Measurements from ENCODE around the gene SNX19. TPM values are rescaled to one million over a fixed set of nuclear protein-coding genes. Genes with fewer than 3 reads are reported as not detected.

The SNX19 gene
- polyA plus RNA-seq, 2 donors, result 7.6 to 15.8 TPM

DNA sequence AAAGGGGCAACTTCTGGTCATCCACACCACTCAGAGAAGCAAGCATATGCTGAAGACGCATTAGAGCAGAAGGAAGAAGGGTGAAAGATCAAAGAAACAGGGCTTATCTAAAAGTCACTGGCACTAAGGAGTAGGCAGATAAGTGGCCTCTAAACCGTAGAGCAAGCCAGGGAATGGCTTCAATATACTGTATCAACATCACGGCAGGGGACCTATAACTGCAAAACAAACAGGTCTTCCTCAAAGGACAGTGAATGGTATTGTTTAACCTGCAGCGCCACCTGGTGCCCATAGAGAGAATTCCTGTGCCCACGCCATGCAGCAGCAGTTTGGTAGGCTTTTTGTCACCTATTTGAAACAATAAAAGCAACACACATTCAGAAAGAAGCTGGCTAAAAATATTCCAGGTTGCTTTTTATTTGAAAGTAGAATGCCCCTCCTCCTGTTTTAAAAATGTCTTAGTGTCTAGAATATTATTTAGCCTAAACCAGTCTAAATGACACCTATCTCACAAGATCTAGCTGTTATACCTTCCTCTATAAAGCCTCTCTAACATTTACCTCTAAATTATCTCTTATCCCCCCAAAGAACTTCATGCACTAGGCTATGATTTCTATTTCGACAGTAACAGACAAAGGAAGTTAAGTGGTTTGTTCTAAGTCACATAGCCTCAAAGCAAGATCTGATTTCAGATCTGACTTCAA, 21.8 kb downstream of the SNX19 start:
- WGBS, 2 donors, result 22 to 25% methylated on average over 6 of the region's 6 CpGs
- Histone ChIP-seq H3K36me3 (ENCODE audit: control insufficient read depth in 2 of 2, insufficient read depth in 2 of 2, low read length in 1 of 2) (peaks cover 9 to 15% of the 10 kb centered on the region in 2 donors), H3K9me3 (ENCODE audit: control insufficient read depth in 2 of 2, insufficient read depth in 1 of 2, low read depth in 1 of 2, low read length in 1 of 2) (no peaks in the 10 kb centered on the region), H3K27ac (ENCODE audit: low read depth in 2 of 2, low read length in 1 of 2) (no peak overlapping the region), H3K4me1 (ENCODE audit: control insufficient read depth in 2 of 2, insufficient read depth in 2 of 2, low read length in 1 of 2) (peaks cover 0 to 2% of the 10 kb centered on the region in 2 donors), H3K4me3 (ENCODE audit: low read depth in 1 of 2, low read length in 2 of 2) (no peak overlapping the region), H3K27me3 (ENCODE audit: control insufficient read depth in 1 of 2, insufficient read depth in 2 of 2, low read length in 2 of 2) (no peaks in the 10 kb centered on the region)

DNA sequence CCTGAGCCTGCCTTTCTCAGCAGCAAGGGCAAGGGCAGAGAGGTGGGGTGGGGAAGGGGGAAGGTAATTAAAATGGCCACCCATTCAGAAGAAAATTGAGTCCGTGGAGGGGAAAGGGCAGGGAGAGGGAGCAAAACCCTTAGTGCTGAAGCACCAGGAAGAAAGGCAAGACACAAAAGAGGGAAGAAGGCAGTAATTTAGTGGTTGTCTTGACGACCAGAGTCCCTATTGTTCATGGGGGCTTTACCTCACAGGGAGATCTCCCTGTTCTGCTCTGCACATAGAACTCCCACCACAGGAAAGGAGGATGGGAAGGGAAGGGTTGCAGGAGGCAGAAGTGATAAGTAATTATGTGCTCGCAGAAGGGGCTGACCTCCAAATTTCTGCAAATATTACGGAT, 23.4 kb downstream of the SNX19 start:
- no peaks in the 10 kb centered on the region for H3K9me3 ChIP-seq (ENCODE audit: control insufficient read depth in 2 of 2, insufficient read depth in 1 of 2, low read depth in 1 of 2, low read length in 1 of 2)

GRCh38 chr11:130891326-130891725, 25.0 kb downstream of the SNX19 start:
- no peaks in the 10 kb centered on the region for H3K4me1 ChIP-seq (ENCODE audit: control insufficient read depth in 2 of 2, insufficient read depth in 2 of 2, low read length in 1 of 2)
- H3K4me3 ChIP-seq (ENCODE audit: low read depth in 1 of 2, low read length in 2 of 2), result no peak overlapping the region
- no peaks in the 10 kb centered on the region for H3K9me3 ChIP-seq (ENCODE audit: control insufficient read depth in 2 of 2, insufficient read depth in 1 of 2, low read depth in 1 of 2, low read length in 1 of 2)
- 15 to 30% methylated on average over 1 of the region's 1 CpG for WGBS, 2 donors
- H3K27me3 ChIP-seq (ENCODE audit: control insufficient read depth in 1 of 2, insufficient read depth in 2 of 2, low read length in 2 of 2), result no peaks in the 10 kb centered on the region
- H3K36me3 ChIP-seq (ENCODE audit: control insufficient read depth in 2 of 2, insufficient read depth in 2 of 2, low read length in 1 of 2), result peaks cover 7 to 9% of the 10 kb centered on the region in 2 donors
- no peak overlapping the region for H3K27ac ChIP-seq (ENCODE audit: low read depth in 2 of 2, low read length in 1 of 2)

More for the DNA sequence above, 23.4 kb downstream of the SNX19 start:
- Histone ChIP-seq H3K27ac (ENCODE audit: low read depth in 2 of 2, low read length in 1 of 2) (no peak overlapping the region), H3K27me3 (ENCODE audit: control insufficient read depth in 1 of 2, insufficient read depth in 2 of 2, low read length in 2 of 2) (no peaks in the 10 kb centered on the region), H3K4me3 (ENCODE audit: low read depth in 1 of 2, low read length in 2 of 2) (no peak overlapping the region), H3K4me1 (ENCODE audit: control insufficient read depth in 2 of 2, insufficient read depth in 2 of 2, low read length in 1 of 2) (no peaks in the 10 kb centered on the region), H3K36me3 (ENCODE audit: control insufficient read depth in 2 of 2, insufficient read depth in 2 of 2, low read length in 1 of 2) (peaks cover 9 to 11% of the 10 kb centered on the region in 2 donors)
- 64 to 70% methylated on average over 4 of the region's 4 CpGs for WGBS, 2 donors

GRCh38 chr11:130890039-130890745, 26.1 kb downstream of the SNX19 start:
- H3K27ac ChIP-seq (ENCODE audit: low read depth in 2 of 2, low read length in 1 of 2), result no peak overlapping the region
- no peaks in the 10 kb centered on the region for H3K4me1 ChIP-seq (ENCODE audit: control insufficient read depth in 2 of 2, insufficient read depth in 2 of 2, low read length in 1 of 2)
- no peaks in the 10 kb centered on the region for H3K9me3 ChIP-seq (ENCODE audit: control insufficient read depth in 2 of 2, insufficient read depth in 1 of 2, low read depth in 1 of 2, low read length in 1 of 2)
- 85 to 89% methylated on average over 2 of the region's 2 CpGs for WGBS, 2 donors
- H3K36me3 ChIP-seq (ENCODE audit: control insufficient read depth in 2 of 2, insufficient read depth in 2 of 2, low read length in 1 of 2), result peaks cover 4 to 7% of the 10 kb centered on the region in 2 donors
- no peaks in the 10 kb centered on the region for H3K27me3 ChIP-seq (ENCODE audit: control insufficient read depth in 1 of 2, insufficient read depth in 2 of 2, low read length in 2 of 2)
- no peak overlapping the region for H3K4me3 ChIP-seq (ENCODE audit: low read depth in 1 of 2, low read length in 2 of 2)

- Histone ChIP-seq H3K4me3 (ENCODE audit: low read depth in 1 of 2, low read length in 2 of 2) (no peak overlapping the region), H3K9me3 (ENCODE audit: control insufficient read depth in 2 of 2, insufficient read depth in 1 of 2, low read depth in 1 of 2, low read length in 1 of 2) (no peaks in the 10 kb centered on the region), H3K36me3 (ENCODE audit: control insufficient read depth in 2 of 2, insufficient read depth in 2 of 2, low read length in 1 of 2) (peaks cover 4 to 7% of the 10 kb centered on the region in 2 donors), H3K27ac (ENCODE audit: low read depth in 2 of 2, low read length in 1 of 2) (no peak overlapping the region), H3K27me3 (ENCODE audit: control insufficient read depth in 1 of 2, insufficient read depth in 2 of 2, low read length in 2 of 2) (no peaks in the 10 kb centered on the region), H3K4me1 (ENCODE audit: control insufficient read depth in 2 of 2, insufficient read depth in 2 of 2, low read length in 1 of 2) (no peaks in the 10 kb centered on the region)
- WGBS, 2 donors, result 87 to 94% methylated on average over 3 of the region's 3 CpGs
Observed at GRCh38 chr11:130888790-130889189, 27.5 kb downstream of the SNX19 start.

DNA sequence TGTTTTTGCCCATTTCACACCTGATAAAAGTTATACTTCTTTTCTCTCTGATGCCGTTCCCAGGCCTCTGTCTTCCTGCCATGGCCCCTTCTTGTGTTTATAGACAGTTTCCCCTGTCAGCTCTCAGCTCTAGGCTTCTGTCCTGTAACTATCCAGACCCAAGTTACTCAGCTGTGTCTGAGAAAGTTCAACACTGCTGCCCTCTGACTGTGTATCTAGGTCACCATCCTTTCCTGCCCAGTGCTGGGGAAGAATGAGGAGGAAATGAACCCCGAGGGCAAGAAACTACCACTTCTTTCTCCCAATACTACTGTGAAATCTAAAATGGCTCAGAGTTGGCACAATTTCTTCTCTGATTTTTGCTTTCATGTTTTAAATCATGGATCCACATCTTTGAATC, 29.6 kb downstream of the SNX19 start:
- H3K27me3 ChIP-seq (ENCODE audit: control insufficient read depth in 1 of 2, insufficient read depth in 2 of 2, low read length in 2 of 2), result no peaks in the 10 kb centered on the region
- peaks cover 5 to 11% of the 10 kb centered on the region in 2 donors for H3K36me3 ChIP-seq (ENCODE audit: control insufficient read depth in 2 of 2, insufficient read depth in 2 of 2, low read length in 1 of 2)
- H3K27ac ChIP-seq (ENCODE audit: low read depth in 2 of 2, low read length in 1 of 2), result no peak overlapping the region
- H3K4me1 ChIP-seq (ENCODE audit: control insufficient read depth in 2 of 2, insufficient read depth in 2 of 2, low read length in 1 of 2), result peaks cover 0 to 2% of the 10 kb centered on the region in 2 donors
- H3K9me3 ChIP-seq (ENCODE audit: control insufficient read depth in 2 of 2, insufficient read depth in 1 of 2, low read depth in 1 of 2, low read length in 1 of 2), result no peaks in the 10 kb centered on the region
- no peak overlapping the region for H3K4me3 ChIP-seq (ENCODE audit: low read depth in 1 of 2, low read length in 2 of 2)
- WGBS, 2 donors, result 77 to 79% methylated on average over 2 of the region's 2 CpGs

DNA sequence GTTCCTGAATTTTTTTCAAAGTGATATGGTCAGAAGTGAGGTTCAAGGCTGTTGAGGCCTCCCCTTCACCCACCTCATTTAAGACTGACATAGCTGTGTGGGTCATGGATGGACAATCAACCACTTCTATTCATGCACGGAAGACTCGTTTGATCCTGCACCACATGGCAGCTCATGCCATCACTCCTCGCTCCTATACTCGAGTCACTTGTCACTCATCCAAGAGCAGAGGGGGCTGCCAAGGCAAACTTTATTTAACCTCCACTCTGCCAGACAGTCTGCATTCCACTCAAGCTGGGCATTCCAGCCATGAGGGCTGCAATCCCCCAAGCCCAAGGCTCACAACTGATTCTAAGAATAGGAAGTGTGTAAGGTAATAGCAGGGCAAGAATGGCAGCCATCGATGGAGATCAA, 34.1 kb downstream of the SNX19 start:
- Histone ChIP-seq H3K36me3 (ENCODE audit: control insufficient read depth in 2 of 2, insufficient read depth in 2 of 2, low read length in 1 of 2) (peaks cover 20 to 25% of the 10 kb centered on the region in 2 donors), H3K27ac (ENCODE audit: low read depth in 2 of 2, low read length in 1 of 2) (no peak overlapping the region), H3K27me3 (ENCODE audit: control insufficient read depth in 1 of 2, insufficient read depth in 2 of 2, low read length in 2 of 2) (no peaks in the 10 kb centered on the region), H3K9me3 (ENCODE audit: control insufficient read depth in 2 of 2, insufficient read depth in 1 of 2, low read depth in 1 of 2, low read length in 1 of 2) (no peaks in the 10 kb centered on the region), H3K4me3 (ENCODE audit: low read depth in 1 of 2, low read length in 2 of 2) (no peak overlapping the region), H3K4me1 (ENCODE audit: control insufficient read depth in 2 of 2, insufficient read depth in 2 of 2, low read length in 1 of 2) (peaks cover 0 to 8% of the 10 kb centered on the region in 2 donors)
- WGBS, 2 donors, result 57 to 63% methylated on average over 5 of the region's 5 CpGs

DNA sequence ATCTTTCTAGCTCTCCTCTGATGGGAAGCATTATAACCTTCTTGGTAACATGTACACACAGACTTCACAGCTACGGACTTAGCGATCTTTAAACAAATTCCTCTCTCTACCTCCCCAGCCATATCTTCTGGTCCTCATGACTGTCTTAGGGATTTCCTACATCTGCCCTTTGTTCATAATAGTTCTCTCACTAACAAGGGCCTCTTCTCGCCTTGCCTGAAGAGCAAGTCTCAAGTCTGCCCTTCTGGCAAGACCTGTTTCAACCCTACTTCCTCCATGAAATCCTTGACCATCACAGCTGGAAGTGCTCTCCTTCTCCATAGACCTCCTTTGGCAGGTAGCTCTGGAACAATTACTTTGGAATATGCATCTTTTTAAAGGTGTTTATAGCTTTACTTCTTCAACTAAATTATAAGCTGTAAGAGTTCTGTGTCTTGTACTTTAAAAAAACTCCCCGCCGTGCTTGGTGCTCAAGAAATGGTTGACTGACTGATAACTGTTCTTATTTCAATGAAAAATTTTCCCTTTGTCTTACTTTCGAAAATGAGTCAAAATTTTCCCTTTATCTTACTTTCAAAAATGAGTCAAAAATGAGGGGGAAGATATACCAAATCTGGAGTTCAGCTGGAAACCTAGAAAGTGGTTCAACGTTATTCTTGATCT, 34.7 kb downstream of the SNX19 start:
- peaks cover 0 to 8% of the 10 kb centered on the region in 2 donors for H3K4me1 ChIP-seq (ENCODE audit: control insufficient read depth in 2 of 2, insufficient read depth in 2 of 2, low read length in 1 of 2)
- WGBS, 2 donors, result 86 to 89% methylated on average over 7 of the region's 7 CpGs

DNA sequence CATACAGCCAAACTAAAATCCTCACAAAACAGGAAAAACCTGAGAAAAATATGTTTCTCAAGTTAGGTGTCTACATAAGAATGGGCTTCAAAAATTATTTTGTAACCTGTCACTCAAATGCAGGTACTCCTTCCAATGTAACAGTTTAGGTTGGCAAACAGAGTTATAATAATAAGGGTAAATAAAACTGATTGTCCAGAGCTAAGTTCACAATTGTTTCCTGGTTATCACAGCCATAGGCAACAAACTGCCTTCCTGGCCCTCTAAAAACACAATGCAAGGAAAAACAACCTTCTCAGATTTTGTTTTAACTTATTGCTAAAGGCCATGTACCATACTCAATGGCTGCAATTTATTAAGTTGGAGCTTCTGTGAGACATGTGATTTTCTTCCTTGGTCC, 36.4 kb downstream of the SNX19 start:
- Histone ChIP-seq H3K27me3 (ENCODE audit: control insufficient read depth in 1 of 2, insufficient read depth in 2 of 2, low read length in 2 of 2) (no peaks in the 10 kb centered on the region), H3K4me3 (ENCODE audit: low read depth in 1 of 2, low read length in 2 of 2) (no peak overlapping the region), H3K4me1 (ENCODE audit: control insufficient read depth in 2 of 2, insufficient read depth in 2 of 2, low read length in 1 of 2) (peaks cover 0 to 8% of the 10 kb centered on the region in 2 donors), H3K9me3 (ENCODE audit: control insufficient read depth in 2 of 2, insufficient read depth in 1 of 2, low read depth in 1 of 2, low read length in 1 of 2) (no peaks in the 10 kb centered on the region), H3K27ac (ENCODE audit: low read depth in 2 of 2, low read length in 1 of 2) (no peak overlapping the region), H3K36me3 (ENCODE audit: control insufficient read depth in 2 of 2, insufficient read depth in 2 of 2, low read length in 1 of 2) (peaks cover 20 to 25% of the 10 kb centered on the region in 2 donors)

More for the DNA sequence above, 34.7 kb downstream of the SNX19 start:
- H3K36me3 ChIP-seq (ENCODE audit: control insufficient read depth in 2 of 2, insufficient read depth in 2 of 2, low read length in 1 of 2), result peaks cover 20 to 25% of the 10 kb centered on the region in 2 donors
- no peak overlapping the region for H3K4me3 ChIP-seq (ENCODE audit: low read depth in 1 of 2, low read length in 2 of 2)
- H3K27ac ChIP-seq (ENCODE audit: low read depth in 2 of 2, low read length in 1 of 2), result no peak overlapping the region
- no peaks in the 10 kb centered on the region for H3K9me3 ChIP-seq (ENCODE audit: control insufficient read depth in 2 of 2, insufficient read depth in 1 of 2, low read depth in 1 of 2, low read length in 1 of 2)
- no peaks in the 10 kb centered on the region for H3K27me3 ChIP-seq (ENCODE audit: control insufficient read depth in 1 of 2, insufficient read depth in 2 of 2, low read length in 2 of 2)

Data from esophagus (tissue), 2 donors.